ENCODE data around the gene NFS1.

DNA sequence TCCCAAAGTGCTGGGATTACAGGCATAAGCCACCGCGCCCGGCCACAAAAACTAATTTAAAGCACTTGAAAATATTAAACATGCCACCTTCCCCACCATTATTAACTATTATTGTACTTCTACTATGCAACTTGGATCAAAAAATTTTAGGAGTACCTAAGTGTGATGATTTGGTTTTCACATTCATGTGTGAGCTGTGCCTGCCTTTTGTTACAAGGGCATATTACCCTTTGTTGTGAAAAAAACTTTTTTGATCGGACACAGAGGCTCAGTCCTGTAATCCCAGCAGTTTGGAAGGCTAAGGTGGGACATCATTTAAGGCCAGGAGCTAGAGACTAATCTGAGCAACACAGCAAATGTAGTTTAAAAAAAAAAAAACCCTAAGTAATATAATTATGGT, 17.2 kb upstream of the NFS1 start:
- TF ChIP-seq CTCF (IDR thresholded peaks at IDR 0.05): no peak
- TF ChIP-seq POLR2A (IDR thresholded peaks at IDR 0.05): no peak
